ENCODE results near the gene PKP4. TPM values are rescaled to one million over a fixed set of nuclear protein-coding genes. Genes with fewer than 3 reads are reported as not detected.

Gene PKP4
- polyA plus RNA-seq, 1 donor from 2014 or later, result 24.2 TPM

DNA sequence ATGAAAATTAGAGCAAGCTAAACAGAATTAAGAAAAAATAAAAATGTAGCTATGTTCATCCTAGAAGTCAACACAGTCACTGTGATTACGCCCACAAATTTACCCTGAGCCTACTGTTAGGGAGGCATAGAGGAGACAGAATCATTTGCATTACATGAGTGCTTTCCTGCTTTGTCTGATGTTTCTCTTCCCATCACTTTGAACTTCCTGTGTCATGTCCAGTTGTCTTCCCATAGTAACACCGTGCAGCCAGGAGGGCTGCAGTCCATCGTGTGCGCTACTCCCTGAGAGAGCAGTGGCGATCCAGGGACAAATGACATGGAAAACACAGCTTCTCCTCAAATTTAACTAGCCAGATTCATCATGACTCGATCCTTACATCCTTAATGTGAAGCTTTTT, 188.5 kb downstream of the PKP4 start:
- H3K9me2 ChIP-seq (ENCODE audit: insufficient read depth, low read length), result no peaks in the 10 kb centered on the region

DNA sequence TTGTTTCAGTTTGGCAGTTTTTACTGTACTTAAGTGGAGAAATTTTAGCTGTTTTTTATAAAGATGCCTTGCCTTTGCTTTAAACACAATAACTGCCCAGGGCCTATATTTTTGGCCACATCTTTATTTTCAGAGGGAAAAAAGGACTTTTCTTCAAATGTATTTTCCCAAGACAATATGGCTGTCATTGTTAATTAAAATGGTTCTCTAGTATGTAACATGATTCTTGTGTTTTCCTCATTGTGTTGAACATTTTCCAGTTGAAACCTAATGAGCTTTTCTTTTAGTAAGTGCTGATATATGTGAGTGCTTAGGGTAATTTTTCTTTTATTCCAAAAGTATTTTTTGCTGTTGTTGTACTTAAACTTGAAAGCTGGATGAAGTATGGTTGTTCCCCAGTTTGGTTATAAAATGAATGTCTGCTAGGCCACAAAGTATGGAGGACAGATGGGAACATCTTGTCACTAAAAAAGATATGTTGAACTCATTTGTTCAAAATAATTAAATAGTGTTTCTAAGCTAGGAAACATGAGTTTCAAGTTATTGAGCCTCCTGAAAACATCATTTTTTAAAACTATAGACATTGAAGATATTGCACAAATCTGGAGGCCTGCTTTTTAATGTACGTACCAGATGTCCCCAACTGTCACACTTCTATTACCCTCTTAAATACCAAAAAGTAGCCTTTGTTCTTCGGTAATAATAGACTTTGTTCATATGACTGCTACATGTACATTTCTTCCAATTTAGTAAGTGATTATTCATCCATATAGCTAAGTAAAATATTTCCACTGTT, 190.9 kb downstream of the PKP4 start:
- Histone ChIP-seq H3K9me3 (ENCODE audit: low read length) (no peaks in the 10 kb centered on the region), H3K27me3 (ENCODE audit: insufficient read depth, low read depth, low read length) (no peaks in the 10 kb centered on the region), H3K9me2 (ENCODE audit: insufficient read depth, low read length) (no peaks in the 10 kb centered on the region), H4K20me1 (ENCODE audit: insufficient read depth) (no peaks in the 10 kb centered on the region), H3K4me2 (ENCODE audit: low read length) (no peak overlapping the region), H3F3A (ENCODE audit: insufficient read depth, low read length, poor library complexity, severe bottlenecking) (no peaks in the 10 kb centered on the region), H3K9ac (ENCODE audit: low read length) (no peak overlapping the region), H2AFZ (ENCODE audit: low read depth, low read length) (no peak overlapping the region), H3K36me3 (ENCODE audit: insufficient read depth, low read length) (no peaks in the 10 kb centered on the region), H3K4me3 (ENCODE audit: low read length) (no peak overlapping the region), H3K27ac (ENCODE audit: low read length) (no peak overlapping the region), H3K79me2 (replicated peaks; ENCODE audit: insufficient read depth, low read length) (no peaks in the 10 kb centered on the region)
- TF ChIP-seq, protein P1, sequence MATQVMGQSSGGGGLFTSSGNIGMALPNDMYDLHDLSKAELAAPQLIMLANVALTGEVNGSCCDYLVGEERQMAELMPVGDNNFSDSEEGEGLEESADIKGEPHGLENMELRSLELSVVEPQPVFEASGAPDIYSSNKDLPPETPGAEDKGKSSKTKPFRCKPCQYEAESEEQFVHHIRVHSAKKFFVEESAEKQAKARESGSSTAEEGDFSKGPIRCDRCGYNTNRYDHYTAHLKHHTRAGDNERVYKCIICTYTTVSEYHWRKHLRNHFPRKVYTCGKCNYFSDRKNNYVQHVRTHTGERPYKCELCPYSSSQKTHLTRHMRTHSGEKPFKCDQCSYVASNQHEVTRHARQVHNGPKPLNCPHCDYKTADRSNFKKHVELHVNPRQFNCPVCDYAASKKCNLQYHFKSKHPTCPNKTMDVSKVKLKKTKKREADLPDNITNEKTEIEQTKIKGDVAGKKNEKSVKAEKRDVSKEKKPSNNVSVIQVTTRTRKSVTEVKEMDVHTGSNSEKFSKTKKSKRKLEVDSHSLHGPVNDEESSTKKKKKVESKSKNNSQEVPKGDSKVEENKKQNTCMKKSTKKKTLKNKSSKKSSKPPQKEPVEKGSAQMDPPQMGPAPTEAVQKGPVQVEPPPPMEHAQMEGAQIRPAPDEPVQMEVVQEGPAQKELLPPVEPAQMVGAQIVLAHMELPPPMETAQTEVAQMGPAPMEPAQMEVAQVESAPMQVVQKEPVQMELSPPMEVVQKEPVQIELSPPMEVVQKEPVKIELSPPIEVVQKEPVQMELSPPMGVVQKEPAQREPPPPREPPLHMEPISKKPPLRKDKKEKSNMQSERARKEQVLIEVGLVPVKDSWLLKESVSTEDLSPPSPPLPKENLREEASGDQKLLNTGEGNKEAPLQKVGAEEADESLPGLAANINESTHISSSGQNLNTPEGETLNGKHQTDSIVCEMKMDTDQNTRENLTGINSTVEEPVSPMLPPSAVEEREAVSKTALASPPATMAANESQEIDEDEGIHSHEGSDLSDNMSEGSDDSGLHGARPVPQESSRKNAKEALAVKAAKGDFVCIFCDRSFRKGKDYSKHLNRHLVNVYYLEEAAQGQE (IDR thresholded peaks at IDR 0.05; ENCODE audit: borderline replicate concordance), result no peak
- no peak for TF ChIP-seq RAD21 (conservative IDR thresholded peaks at IDR 0.05)
- TF ChIP-seq POLR2AphosphoS5 (IDR thresholded peaks at IDR 0.05), result no peak
- TF ChIP-seq MXI1 (conservative IDR thresholded peaks at IDR 0.05; ENCODE audit: poor library complexity, severe bottlenecking), result no peak
- no peak for TF ChIP-seq EZH2 (IDR thresholded peaks at IDR 0.05; ENCODE audit: borderline replicate concordance, insufficient read depth, low read length, poor library complexity, severe bottlenecking)
- no peak for TF ChIP-seq TAF1 (IDR thresholded peaks at IDR 0.05; ENCODE audit: low read depth)
- TF ChIP-seq EP300 (conservative IDR thresholded peaks at IDR 0.05; ENCODE audit: poor library complexity, severe bottlenecking), result no peak
- TF ChIP-seq, protein P2, sequence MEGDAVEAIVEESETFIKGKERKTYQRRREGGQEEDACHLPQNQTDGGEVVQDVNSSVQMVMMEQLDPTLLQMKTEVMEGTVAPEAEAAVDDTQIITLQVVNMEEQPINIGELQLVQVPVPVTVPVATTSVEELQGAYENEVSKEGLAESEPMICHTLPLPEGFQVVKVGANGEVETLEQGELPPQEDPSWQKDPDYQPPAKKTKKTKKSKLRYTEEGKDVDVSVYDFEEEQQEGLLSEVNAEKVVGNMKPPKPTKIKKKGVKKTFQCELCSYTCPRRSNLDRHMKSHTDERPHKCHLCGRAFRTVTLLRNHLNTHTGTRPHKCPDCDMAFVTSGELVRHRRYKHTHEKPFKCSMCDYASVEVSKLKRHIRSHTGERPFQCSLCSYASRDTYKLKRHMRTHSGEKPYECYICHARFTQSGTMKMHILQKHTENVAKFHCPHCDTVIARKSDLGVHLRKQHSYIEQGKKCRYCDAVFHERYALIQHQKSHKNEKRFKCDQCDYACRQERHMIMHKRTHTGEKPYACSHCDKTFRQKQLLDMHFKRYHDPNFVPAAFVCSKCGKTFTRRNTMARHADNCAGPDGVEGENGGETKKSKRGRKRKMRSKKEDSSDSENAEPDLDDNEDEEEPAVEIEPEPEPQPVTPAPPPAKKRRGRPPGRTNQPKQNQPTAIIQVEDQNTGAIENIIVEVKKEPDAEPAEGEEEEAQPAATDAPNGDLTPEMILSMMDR (IDR thresholded peaks at IDR 0.05; ENCODE audit: poor library complexity, severe bottlenecking), result no peak
- TF ChIP-seq SMC3 (conservative IDR thresholded peaks at IDR 0.05; ENCODE audit: poor library complexity), result no peak

More for the DNA sequence above, 188.5 kb downstream of the PKP4 start:
- TF ChIP-seq, protein P2 (IDR thresholded peaks at IDR 0.05; ENCODE audit: poor library complexity, severe bottlenecking), result no peak
- TF ChIP-seq TAF1 (IDR thresholded peaks at IDR 0.05; ENCODE audit: low read depth) (no peak), POLR2AphosphoS5 (IDR thresholded peaks at IDR 0.05) (no peak), SMC3 (conservative IDR thresholded peaks at IDR 0.05; ENCODE audit: poor library complexity) (no peak), EZH2 (IDR thresholded peaks at IDR 0.05; ENCODE audit: borderline replicate concordance, insufficient read depth, low read length, poor library complexity, severe bottlenecking) (no peak), EP300 (conservative IDR thresholded peaks at IDR 0.05; ENCODE audit: poor library complexity, severe bottlenecking) (no peak), MXI1 (conservative IDR thresholded peaks at IDR 0.05; ENCODE audit: poor library complexity, severe bottlenecking) (no peak), RAD21 (conservative IDR thresholded peaks at IDR 0.05) (no peak)
- TF ChIP-seq, protein P1 (IDR thresholded peaks at IDR 0.05; ENCODE audit: borderline replicate concordance), result no peak
- H3K9me3 ChIP-seq (ENCODE audit: low read length), result no peaks in the 10 kb centered on the region
- H2AFZ ChIP-seq (ENCODE audit: low read depth, low read length), result no peak overlapping the region
- H3K27me3 ChIP-seq (ENCODE audit: insufficient read depth, low read depth, low read length), result no peaks in the 10 kb centered on the region
- no peaks in the 10 kb centered on the region for H3K36me3 ChIP-seq (ENCODE audit: insufficient read depth, low read length)
- H3K9ac ChIP-seq (ENCODE audit: low read length), result no peak overlapping the region
- H4K20me1 ChIP-seq (ENCODE audit: insufficient read depth), result no peaks in the 10 kb centered on the region
- H3K4me2 ChIP-seq (ENCODE audit: low read length), result no peak overlapping the region
- no peaks in the 10 kb centered on the region for H3K79me2 ChIP-seq (replicated peaks; ENCODE audit: insufficient read depth, low read length)
- no peak overlapping the region for H3K27ac ChIP-seq (ENCODE audit: low read length)
- H3K4me3 ChIP-seq (ENCODE audit: low read length), result no peak overlapping the region
- H3F3A ChIP-seq (ENCODE audit: insufficient read depth, low read length, poor library complexity, severe bottlenecking), result no peaks in the 10 kb centered on the region
